ENCODE data around the gene KCNQ1OT1.

GRCh38 chr11:2564588-2565425, 135.0 kb downstream of the KCNQ1OT1 start:
- TF ChIP-seq POLR2A (IDR thresholded peaks at IDR 0.05; ENCODE audit: low read length) (no peak), GATA1 (IDR thresholded peaks at IDR 0.05; ENCODE audit: low read depth, low read length) (no peak)

Data from erythroblast (primary cell).